ENCODE results near the gene NEU2. TPM values are rescaled to one million over a fixed set of nuclear protein-coding genes. Genes with fewer than 3 reads are reported as not detected.
"Not testable (repeated sequence)": the region's sequence is repeated elsewhere in the genome, so short reads cannot be mapped to it uniquely, and the experiment has no call there.

The NEU2 gene
- total RNA-seq, 1 experiment from 2014 or later, result not detected

DNA sequence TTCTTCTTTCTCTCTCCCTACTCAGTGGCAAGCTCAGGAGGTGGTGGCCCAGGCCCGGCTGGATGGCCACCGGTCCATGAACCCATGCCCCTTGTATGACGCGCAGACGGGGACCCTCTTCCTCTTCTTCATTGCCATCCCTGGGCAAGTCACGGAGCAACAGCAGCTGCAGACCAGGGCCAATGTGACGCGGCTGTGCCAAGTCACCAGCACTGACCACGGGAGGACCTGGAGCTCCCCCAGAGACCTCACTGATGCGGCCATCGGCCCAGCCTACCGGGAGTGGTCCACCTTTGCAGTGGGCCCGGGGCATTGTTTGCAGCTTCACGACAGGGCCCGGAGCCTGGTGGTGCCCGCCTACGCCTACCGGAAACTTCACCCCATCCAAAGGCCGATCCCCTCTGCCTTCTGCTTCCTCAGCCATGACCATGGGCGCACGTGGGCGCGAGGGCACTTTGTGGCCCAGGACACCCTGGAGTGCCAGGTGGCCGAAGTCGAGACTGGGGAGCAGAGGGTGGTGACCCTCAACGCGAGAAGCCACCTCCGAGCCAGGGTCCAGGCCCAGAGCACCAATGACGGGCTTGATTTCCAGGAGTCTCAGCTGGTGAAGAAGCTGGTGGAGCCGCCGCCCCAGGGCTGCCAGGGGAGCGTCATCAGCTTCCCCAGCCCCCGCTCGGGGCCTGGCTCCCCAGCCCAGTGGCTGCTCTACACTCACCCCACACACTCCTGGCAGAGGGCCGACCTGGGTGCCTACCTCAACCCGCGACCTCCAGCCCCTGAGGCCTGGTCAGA lies 1.8 kb downstream of the NEU2 start:
- no peak for DNase-seq (ENCODE audit: low read depth)

- DNase-seq (ENCODE audit: low read depth), result no peak
These were observed 3.1 kb downstream of the NEU2 start for GRCh38 chr2:233035426-233036161.

GRCh38 chr2:233036162-233036838 lies 3.8 kb downstream of the NEU2 start:
- DNase-seq (ENCODE audit: low read depth), result no peak

- DNase-seq (ENCODE audit: low read depth), result no peak
These were observed 4.6 kb downstream of the NEU2 start for GRCh38 chr2:233037078-233037477.

GRCh38 chr2:233039212-233039845 lies 6.9 kb downstream of the NEU2 start:
- no peak for DNase-seq (ENCODE audit: low read depth)

DNA sequence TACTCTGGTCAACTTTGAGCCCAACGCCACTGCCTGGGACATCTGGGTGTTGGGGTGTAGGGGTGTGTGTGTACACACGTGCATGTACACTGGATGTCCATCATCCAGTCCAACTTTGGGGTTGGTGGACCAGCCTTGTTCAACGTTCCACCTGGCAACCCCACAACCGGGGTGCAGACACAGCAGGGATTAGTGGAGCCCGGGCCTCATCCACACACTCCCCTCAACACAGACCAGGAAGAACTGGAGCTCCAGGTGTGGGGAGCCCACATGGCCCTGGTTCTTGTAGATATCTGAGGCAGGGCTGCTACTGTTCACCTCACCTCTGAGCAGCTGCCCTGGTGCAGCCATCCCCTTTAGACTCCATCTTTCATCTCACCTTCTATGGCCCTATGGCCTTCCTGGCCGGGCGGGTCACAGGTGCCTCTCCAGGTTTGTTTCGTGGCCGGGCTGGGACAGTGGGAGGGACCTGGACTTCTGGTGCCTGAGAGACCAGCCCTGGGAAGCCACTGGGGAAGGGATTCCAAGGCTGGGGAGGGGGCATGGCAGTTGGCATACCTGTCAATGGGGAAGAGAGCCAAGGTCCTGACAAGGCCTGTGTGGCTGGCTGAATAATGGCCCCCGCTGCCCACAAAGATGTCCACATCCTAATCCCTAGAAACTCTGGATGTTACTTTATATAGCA lies 7.5 kb downstream of the NEU2 start:
- no peak for DNase-seq (ENCODE audit: low read depth)

DNA sequence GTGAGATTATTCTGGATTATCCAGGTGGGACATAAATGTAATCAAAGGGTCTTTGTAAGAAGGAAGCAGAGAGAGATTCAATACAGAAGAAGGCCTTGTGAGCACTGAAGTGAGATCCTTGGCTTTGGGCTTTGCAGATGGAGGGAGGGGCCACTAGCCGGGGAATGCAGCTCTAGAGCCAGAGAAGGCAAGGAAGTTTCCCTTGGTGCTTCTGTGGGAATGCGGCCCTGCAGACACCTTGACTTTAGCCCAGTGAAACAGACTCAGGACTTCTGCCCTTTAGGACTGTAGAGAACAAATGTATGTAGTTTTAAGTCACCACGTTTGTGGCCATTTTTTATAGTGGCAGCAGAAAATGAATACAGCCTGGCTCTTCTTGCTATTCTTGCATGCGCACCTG lies 8.1 kb downstream of the NEU2 start:
- DNase-seq (ENCODE audit: low read depth), result no peak

GRCh38 chr2:233041722-233042323 lies 9.4 kb downstream of the NEU2 start:
- DNase-seq (ENCODE audit: low read depth), result no peak

DNA sequence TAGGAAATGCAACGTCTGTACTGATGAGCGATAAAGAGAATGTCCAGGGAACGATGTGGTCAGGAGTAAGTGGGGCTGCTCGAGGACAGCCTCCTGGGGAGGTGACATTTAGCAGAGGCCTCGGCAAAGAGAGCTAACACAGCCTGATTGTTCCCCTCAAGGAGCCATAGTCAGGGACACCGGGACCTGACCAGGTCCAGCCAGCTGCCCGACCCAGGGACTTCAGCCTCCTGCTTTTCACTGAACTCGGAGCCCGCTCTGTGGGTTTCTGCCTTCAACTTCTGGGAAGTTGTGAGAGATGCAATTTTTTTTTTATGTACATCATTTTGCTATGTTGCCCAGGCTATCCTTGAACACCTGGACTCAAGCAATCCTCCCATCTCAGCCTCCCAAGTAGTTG lies 10.1 kb downstream of the NEU2 start:
- DNase-seq (ENCODE audit: low read depth), result no peak

GRCh38 chr2:233044974-233045605 lies 12.6 kb downstream of the NEU2 start:
- no peak for DNase-seq (ENCODE audit: low read depth)

- no peak for DNase-seq (ENCODE audit: low read depth)
These were observed 14.7 kb downstream of the NEU2 start for GRCh38 chr2:233047206-233047605.

GRCh38 chr2:233047667-233048066 lies 15.2 kb downstream of the NEU2 start:
- no peak for DNase-seq (ENCODE audit: low read depth)

DNA sequence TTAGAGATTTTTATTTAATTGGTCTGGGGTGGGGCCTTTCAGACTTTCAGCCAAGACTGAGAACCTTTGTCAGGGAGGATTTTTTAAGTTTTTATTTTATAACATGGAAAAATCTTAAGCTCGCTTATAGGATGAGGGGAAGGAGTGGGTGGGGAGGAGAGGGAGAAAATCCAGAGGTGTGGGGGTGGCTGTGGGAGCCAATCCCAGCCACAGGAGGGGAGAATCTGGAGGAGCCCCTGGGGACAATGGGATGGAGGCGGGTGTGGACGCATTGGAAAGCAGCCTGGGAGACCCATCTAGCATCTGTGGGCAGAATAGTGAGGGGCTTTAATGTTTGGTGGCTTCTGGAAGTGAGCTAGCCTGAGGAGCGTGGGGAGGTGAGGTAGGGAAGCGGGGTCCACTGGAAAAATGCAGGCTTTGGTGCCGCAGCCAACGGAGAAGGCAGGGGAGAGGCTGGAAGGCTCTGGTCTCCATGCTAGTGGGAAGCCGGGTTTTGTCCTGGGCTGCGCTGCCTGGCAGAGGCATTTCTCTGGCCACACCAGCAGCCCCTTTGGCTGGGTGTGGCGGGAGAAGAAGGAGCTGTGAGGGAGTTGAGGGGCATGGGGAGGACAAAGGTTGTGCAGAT lies 16.2 kb downstream of the NEU2 start:
- DNase-seq (ENCODE audit: low read depth), result no peak

GRCh38 chr2:233049194-233049761 lies 16.8 kb downstream of the NEU2 start:
- DNase-seq (ENCODE audit: low read depth), result no peak

- peak; percentile 87 for DNase-seq (ENCODE audit: low read depth)
These were observed 19.0 kb downstream of the NEU2 start for GRCh38 chr2:233051241-233052149.

DNA sequence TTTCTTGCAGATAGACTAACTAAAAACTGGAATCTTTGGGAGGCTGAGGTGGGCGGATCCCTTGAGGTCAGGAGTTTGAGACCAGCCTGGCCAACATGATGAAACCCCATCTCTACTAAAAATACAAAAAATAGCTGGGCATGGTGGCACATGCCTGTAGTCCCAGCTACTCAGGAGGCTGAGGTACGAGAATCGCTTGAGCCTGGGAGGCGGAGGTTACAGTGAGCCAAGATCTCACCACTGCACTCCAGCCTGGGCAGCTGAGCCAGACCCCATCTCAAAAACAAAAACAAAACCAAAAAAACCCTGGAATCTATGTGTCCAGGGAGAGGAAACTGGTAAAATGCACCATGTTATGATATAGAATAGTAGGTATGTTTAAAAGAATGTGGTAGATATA lies 20.0 kb downstream of the NEU2 start:
- not testable (repeated sequence) for DNase-seq (ENCODE audit: low read depth)

GRCh38 chr2:233053928-233054784 lies 21.7 kb downstream of the NEU2 start:
- DNase-seq (ENCODE audit: low read depth), result peak; percentile 64

GRCh38 chr2:233055362-233055761 lies 22.9 kb downstream of the NEU2 start:
- DNase-seq (ENCODE audit: low read depth), result no peak

Measured in Daoy (cell line).